ENCODE measurements around the gene VEPH1. TPM values are rescaled to one million over a fixed set of nuclear protein-coding genes. Genes with fewer than 3 reads are reported as not detected.

Gene VEPH1
- total RNA-seq, 1 experiment from 2014 or later = 7.7 TPM

- DNase-seq = no peak
- no peaks in the 10 kb centered on the region for H3K9me3 ChIP-seq (ENCODE audit: control insufficient read depth, low read depth, low read length)
- no peak overlapping the region for H4K5ac ChIP-seq (ENCODE audit: insufficient read length, low read depth, low read length)
- no peak overlapping the region for H3T11ph ChIP-seq (ENCODE audit: low read length)
- H3K36me3 Mint-ChIP-seq (ENCODE audit: insufficient read depth in 1 of 3, low read depth in 3 of 3) = no peaks in the 10 kb centered on the region; a peak in 1 of 7 replicates
- no peak overlapping the region for H2BK20ac ChIP-seq (ENCODE audit: low read depth, low read length, poor library complexity, severe bottlenecking)
- H4K20me1 ChIP-seq (ENCODE audit: control insufficient read depth, insufficient read depth, insufficient read length) = no peaks in the 10 kb centered on the region
- no peak overlapping the region for H3K18ac ChIP-seq (ENCODE audit: insufficient read length, low read depth, low read length)
- no peaks in the 10 kb centered on the region for H3K79me2 ChIP-seq (ENCODE audit: insufficient read depth, low read length)
- H3K9ac ChIP-seq (ENCODE audit: extremely low read depth, insufficient read length, low read length) = no peak overlapping the region
- no peak overlapping the region for H3K4ac ChIP-seq (ENCODE audit: low read depth, low read length)
- no peak overlapping the region for H4K8ac ChIP-seq (replicated peaks; ENCODE audit: insufficient read length, low read depth, low read length)
- no peak overlapping the region for H2AK5ac ChIP-seq (ENCODE audit: insufficient read length, low read length)
- H3K79me1 ChIP-seq (ENCODE audit: insufficient read depth, low read depth, low read length, poor library complexity, severe bottlenecking) = no peaks in the 10 kb centered on the region
- H3K27ac Mint-ChIP-seq = no peak overlapping the region; a peak in 1 of 7 replicates
- no peaks in the 10 kb centered on the region for H3K27me3 Mint-ChIP-seq (ENCODE audit: low read depth)
- H3K23me2 ChIP-seq (ENCODE audit: insufficient read length, low read depth, low read length, poor library complexity, severe bottlenecking) = no peaks in the 10 kb centered on the region
- no peaks in the 10 kb centered on the region for H3K27me3 ChIP-seq (ENCODE audit: insufficient read depth, low read length)
- H3K14ac ChIP-seq (ENCODE audit: insufficient read depth, low read length) = no peak overlapping the region
- H3K23ac ChIP-seq (ENCODE audit: insufficient read length, low read depth, low read length) = no peak overlapping the region
- no peak overlapping the region for H4K91ac ChIP-seq (ENCODE audit: insufficient read length, low read depth, low read length)
- H3K4me1 ChIP-seq (ENCODE audit: insufficient read depth, low read length) = no peaks in the 10 kb centered on the region
- H2AFZ ChIP-seq (ENCODE audit: low read length) = no peak overlapping the region
- no peak overlapping the region for H3K27ac ChIP-seq (ENCODE audit: insufficient read length, low read depth, low read length)
- H2BK5ac ChIP-seq (ENCODE audit: insufficient read length, low read length) = no peak overlapping the region
- H2BK15ac ChIP-seq (ENCODE audit: low read depth, low read length) = no peak overlapping the region
- no peak for TF ChIP-seq CTCF (conservative IDR thresholded peaks at IDR 0.05)
- no peak overlapping the region for H2BK120ac ChIP-seq (ENCODE audit: low read depth, low read length, poor library complexity, severe bottlenecking)
- H3K4me3 Mint-ChIP-seq = no peak overlapping the region
- peaks cover 5 to 9% of the 10 kb centered on the region in 2 experiments for H3K4me1 Mint-ChIP-seq
- no peak overlapping the region for H2BK12ac ChIP-seq (ENCODE audit: insufficient read length, low read depth, low read length)
- no peak overlapping the region for H3K4me2 ChIP-seq (ENCODE audit: insufficient read depth, insufficient read length, low read length)
- no peak overlapping the region for H3K56ac ChIP-seq (ENCODE audit: insufficient read length, low read depth, low read length)
- H3K9me3 Mint-ChIP-seq = no peaks in the 10 kb centered on the region
Measured at GRCh38 chr3:157319672-157320071, 183.5 kb downstream of the VEPH1 start.
